Stimulated activated CD4-positive, alpha-beta T cell treated with anti-CD3 and anti-CD28 coated beads, Interleukin-1b, Interleukin-23, amount 100 ng/mL, for 24 hours (primary cell): Measurements from ENCODE around the gene ARRDC4.

ENCODE experiments used
- DNase-seq, 4 experiments: peaks; one replicate each; pipeline ENCODE4 v3.0.0-alpha.2; 2020; ENCODE audit warnings: low read depth in 4 of 4, low spot score in 1 of 4

The ARRDC4 gene

DNA sequence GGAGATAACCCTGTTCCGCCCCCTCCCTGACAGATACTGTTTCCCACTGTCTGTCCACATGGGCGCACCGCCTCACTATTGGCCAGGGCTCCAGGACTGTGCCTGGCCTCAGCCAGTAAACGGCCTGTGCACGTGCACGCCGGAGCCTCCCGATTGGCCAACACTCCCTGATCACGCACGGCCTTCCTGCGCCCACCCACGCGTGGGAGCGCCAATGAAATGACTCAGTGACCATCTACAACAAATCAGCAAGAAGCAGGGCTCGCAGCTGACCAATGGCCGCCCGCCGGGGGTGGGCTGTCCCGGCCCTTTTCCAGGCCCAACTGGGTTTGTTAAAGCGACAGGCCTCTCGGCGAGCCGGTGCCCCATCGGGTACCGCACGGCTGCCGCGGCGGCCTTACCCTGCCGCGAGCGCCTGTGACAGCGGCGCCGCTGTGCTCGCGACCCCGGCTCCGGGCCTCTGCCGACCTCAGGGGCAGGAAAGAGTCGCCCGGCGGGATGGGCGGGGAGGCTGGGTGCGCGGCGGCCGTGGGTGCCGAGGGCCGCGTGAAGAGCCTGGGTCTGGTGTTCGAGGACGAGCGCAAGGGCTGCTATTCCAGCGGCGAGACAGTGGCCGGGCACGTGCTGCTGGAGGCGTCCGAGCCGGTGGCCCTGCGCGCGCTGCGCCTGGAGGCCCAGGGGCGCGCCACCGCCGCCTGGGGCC lies at the start of gene ARRDC4:
Gene ARRDC4 (plus strand): TSS at position 340 of the 703 bp plus-strand sequence. CDS start 159 bp downstream, at position 499.
- DNase-seq = peak; percentile 83 to 95 (median 93)

GRCh38 chr15:97914711-97915110 lies 45.8 kb upstream of the ARRDC4 start:
- DNase-seq = no peak

DNA sequence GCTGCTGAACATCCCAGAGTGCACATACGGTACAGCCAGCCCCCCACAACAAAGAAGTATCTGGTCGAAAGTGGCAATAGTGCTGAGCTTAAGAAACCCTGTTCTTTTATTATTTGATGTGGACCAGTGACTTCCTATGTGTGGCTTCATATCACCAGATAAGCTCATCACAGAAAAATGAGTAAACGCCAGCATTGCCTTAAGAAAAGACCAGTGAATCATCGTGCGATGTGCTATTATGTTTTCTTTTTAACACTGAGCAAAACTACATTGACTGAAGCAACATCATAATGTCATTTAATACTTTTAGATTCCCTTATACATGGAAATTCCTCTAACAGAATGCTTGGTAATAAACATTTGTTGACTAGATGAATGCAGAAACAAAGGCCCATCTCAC lies 45.2 kb upstream of the ARRDC4 start:
- no peak for DNase-seq

DNA sequence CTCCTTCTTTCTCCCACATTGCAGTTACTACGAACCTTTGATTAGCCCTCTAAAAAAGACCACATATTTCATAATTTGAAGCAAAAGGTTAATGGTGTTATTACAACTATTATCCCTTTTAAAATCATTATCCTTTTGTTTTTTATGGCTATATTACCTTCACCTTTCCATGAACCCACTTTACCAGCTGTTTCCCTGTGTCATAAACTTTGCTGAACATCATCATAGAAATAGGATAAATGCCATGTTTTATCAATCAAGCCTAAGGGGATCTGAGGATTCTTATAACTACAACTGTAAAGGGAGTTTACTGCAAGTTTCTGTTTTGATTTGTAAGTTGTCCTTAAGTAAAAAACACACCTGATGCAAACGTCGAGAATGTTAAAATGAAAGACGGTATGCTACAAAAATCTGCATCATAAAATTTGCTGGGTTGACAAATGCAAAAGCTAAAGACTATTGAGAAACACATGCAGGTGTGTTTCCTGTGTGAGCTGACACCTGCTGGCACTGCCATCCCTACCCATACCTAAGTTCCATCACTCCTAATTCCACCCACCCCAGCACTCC lies 39.1 kb upstream of the ARRDC4 start:
- DNase-seq = no peak

DNA sequence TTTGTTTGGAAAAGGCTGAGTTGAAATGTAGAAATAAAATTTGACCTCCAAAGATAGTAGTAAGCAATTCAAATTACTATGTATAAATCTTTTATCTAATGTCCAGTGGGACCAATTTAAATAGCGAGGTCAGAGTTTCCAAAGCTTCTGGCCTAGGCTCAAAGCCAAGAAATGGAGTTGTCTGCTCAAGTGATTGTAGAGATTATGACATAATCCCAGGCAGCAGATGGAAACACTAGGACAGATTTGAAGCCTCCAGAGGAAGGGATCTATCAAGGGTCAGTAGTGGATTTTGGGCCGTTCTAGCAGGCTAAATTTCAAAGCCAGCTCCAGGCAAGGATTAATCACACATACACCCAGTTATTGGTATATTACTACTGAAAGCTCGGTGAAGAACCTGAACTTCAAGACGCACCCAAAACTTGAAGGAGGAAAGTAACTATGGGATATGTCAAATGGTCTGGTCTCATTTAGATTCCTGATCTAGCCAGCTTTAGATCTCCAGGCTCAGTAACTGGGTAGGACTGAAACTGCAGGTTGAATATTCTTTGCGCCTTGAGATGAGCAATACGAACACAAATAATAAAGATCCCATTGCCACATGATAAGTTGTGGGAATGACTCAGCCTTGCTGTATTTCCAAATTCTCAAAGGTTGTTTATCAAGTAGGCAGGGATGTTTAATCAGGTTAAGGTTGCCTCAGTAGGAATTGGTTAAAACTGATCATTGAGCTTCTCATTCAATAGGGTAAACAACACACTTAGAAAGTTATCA lies 30.9 kb upstream of the ARRDC4 start:
- no peak for DNase-seq

DNA sequence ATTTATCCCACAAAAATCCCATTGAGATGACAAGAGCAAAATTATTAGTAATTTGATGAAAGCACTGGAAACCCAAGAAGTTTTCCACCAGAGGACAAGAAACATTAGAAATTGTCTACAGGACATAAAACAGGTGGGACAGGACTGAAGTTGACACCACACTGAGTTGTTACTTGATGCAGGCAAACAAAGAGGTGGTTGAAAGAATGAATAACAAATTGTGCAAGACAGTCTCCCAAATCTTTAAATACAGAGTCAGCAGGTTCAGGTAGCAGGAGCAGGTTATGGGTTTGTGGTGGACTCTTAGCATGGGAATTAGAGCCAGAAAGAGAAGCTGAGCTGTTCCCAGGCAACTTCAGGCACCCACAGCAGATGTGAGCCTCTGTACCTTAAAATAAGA lies 30.3 kb upstream of the ARRDC4 start:
- no peak for DNase-seq

DNA sequence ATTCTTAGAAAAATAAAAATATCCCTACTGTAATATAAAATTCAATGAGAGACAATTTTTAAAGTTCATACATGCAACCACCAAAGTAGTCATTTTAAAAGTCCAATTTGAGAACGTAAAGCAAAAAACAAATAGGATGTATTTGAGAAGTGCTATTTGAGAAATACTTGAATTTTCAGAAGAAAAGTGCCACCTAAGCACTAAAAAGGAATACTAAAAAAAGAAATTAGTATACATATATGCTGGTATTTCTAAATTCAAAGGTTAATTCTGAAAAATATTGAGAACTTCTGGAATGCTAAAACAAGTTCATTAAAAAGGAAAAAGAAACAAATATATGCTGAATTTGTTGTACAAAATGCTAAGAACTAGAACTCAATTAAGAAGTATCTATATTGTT lies 29.2 kb upstream of the ARRDC4 start:
- DNase-seq = no peak

DNA sequence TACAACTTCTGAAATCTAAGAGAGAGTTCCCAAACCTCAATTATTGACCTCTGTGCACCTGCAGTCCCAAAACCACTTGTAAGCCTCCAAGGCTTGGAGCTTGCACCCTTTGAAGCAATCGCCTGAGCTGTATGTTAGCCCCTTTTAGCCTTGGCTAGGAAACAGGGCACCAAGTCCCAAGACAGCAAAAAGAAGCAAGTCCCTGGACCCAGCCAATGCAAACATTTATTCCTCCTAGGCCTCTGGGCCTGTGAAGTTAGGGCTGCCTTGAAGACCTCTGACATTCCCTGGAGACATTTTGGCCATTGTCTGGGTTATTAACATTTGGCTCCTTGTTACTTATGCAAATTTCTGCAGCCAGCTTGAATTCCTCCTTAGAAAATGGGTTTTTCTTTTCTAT lies 26.9 kb upstream of the ARRDC4 start:
- DNase-seq = no peak

DNA sequence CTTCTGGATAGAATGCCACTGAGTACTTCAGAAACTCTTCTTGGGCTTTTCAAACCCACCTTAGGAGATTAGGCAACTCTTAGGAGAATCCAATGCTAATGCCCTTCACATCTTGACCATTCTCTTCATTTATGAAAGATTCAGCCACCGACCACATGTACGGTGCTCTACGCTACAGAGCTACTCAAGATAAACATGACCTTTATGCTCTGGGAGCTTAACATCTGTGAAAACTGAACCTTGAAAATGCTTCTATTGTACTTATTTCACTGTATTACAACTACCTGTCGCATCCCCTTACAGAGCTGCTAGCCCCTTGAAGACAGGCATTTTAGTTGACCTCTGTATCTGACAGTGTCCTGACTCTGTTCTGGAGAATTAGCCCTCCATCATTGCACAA lies 19.5 kb upstream of the ARRDC4 start:
- no peak for DNase-seq

DNA sequence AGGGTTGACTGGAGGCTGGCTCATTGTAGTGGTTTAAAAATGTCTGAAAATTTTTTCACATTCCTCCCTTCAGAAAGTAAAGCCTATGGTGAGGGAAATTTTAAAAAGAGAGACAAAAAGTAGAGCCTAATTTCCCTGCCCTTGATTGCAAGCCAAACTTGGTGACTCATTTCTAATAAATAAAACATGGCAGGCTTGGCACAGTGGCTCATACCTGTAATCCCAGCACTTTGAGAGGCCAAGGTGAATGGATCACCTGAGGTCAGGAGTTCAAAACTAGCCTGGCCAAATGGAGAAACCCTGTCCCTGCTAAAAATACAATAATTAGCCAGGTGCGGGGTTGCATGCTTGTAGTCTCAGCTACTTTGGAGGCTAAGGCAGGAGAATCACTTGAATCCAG lies 18.9 kb upstream of the ARRDC4 start:
- DNase-seq = no peak

- DNase-seq = no peak
Measured at GRCh38 chr15:97944724-97945123, 15.8 kb upstream of the ARRDC4 start.

DNA sequence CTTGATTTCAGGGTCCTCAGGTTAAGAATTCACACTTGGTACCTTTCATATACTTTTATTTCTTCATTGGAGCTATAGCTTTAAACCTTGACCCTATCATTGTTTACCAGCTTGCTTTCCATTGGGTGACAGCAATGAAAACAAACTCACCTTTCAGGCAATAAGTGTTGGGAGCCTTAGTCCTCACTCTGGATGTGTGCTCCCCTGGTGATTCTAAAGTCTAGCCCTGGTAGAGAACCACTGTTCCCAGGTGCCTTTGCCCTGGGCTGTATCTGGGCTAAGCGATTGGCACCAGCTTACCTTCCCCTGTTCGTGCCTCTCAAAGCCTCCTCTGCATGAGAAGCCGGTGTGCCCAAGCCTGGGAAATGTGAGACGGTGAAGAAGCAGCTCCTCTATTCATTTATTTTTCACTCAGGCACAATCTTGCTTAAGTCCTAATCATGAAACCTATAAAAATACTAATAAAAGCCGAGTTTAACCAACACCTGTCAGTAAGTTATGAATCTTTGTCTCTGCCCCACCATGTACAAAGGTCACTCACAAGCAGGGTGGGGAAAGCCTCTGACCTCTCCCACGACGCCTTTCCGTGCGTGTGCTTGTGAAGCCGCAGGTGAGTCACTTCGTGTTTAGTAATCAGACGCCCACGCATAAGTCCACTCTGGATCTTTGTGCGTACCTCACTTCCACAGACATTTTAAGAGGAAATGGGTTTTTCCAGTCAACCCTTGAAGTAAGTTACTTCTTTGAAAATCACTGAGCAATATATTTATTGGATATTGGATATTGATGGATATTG lies 12.8 kb upstream of the ARRDC4 start:
- no peak for DNase-seq

DNA sequence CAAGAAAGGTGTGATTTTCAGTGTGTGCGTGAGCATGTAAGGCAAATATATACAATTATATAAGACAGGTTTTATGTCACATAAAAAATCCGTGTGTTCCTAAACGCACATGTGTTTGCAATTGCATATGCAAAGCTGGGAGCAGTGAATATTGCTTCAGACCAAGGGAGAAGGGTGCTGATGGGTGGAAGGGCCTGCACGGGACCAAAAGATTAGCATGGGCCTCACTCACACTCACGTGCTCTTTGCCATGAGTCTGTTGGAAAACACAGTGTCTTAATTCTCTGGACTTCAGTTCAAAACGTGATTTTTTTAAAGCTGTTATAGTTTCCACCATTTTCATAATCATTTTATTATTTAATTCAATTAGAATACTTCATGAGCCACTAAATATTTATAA lies 7.2 kb upstream of the ARRDC4 start:
- no peak for DNase-seq

GRCh38 chr15:97953748-97954147 lies 6.8 kb upstream of the ARRDC4 start:
- DNase-seq = no peak

GRCh38 chr15:97955035-97955434 lies 5.5 kb upstream of the ARRDC4 start:
- no peak for DNase-seq

DNA sequence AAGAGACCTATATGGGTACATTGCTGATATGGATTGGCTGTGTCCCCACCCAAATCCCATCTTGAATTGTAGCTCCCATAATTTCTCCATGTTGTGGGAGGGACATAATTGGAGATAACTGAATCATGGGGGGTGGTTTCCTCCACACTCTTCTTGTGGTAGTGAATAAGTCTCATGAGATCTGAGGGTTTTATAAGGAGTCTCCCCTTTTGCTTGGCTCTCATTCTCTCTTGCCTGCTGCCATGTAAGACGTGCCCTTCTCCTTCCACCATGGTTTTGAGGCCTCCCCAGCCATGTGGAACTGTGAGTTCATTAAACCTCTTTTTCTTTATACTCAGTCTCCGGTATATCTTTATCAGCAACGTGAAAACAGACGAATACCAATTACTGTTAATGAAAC lies 5.0 kb upstream of the ARRDC4 start:
- no peak for DNase-seq

DNA sequence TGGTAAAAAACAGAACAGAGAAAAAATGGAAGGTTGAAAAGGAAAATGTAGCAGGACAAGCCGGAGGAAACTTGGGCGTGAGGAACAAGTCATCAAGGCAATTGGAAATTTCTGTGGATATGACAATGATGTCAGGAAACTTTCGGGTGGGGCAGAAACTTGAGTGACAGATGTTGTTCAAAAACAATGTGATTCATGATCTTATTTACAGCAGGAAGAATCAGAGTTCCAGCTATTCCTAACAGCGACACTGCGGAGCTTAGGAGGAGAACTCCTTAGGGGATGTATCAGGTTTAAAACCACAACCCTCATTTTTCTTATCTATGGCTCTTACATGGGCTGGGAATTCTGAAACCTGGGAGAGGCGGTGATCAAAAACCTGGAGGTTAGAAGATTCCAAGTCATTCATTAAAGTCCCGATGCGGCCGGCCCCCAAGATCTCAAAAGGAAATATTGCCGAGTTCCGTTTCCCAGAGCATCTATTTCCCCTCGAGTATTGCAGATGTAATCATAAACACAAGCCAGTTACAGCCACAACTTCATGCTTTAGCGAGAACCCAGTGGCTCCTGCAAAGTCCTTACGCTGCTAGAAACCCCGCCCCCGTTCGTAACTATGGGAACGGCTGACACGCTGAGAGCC lies 659 bp upstream of the ARRDC4 start:
- no peak for DNase-seq

DNA sequence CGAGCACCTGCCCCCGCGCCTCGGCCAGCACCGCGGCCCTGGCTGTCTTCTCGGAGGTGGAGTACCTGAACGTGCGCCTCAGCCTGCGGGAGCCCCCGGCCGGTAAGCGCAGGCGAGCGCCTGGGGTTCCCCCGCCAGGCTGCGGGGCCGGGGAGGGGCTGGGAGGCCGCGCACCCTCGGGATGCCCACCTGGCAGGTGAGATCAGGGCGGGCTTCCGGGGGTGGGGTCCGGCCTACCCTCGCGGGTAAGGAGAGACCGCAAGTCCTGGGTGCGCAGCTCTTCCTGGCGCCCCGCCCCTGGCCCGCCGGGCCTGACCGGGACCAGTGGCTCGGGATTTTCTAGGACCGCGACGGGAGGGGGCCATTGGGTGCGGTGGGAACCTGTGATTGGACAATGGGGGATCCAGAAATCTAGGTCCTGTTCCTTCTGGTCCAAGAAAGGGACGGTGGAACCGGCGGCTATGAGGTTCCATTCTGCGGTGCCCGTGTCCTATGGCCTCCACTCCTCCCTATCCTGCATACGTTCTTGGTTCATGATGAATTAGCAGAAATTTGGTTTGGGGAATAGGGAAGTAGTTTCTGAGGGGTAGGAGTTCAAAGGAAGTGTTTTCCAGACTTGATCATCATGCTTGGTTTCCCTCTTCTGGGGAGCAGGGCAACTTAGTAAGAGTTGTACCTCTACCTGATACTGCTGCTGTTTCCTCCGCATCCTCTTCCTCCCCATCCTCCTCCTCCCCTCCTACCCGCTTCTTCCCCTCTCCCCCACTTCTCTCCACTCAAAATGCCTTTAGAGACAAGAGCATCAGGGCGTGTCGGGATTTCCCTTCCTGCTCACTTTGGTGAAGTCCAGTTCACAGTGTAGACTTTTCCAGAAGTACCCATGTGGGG lies 808 bp downstream of the ARRDC4 start:
- DNase-seq = no peak

DNA sequence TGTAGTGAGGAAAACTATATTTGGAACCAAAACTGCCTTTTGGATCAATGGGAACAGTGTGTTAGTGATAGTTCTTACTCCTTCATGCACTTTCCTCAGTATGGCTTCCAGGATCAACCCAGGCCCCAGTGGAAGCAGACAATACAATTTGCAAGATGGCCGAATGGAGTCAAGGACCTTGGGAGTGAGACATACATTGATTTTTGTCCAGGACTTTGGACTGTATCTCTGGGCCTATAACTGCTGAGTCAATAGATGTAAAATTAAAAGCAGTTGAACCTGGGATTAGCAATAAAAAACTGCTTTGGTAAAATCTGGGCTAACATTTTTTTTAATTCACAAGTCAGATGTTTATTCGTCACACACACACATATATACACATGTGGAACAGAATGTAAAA lies 1.8 kb downstream of the ARRDC4 start:
- no peak for DNase-seq

GRCh38 chr15:97963779-97964178 lies 3.3 kb downstream of the ARRDC4 start:
- no peak for DNase-seq
